Coronary artery (tissue), 2 donors: Measurements from ENCODE around the gene BEND5.

ENCODE experiments used
- DNase-seq: peaks from one replicate; pipeline ENCODE4 v3.0.0-alpha.2; 2017; ENCODE audit warnings: low spot score
- H3K27ac ChIP-seq, 2 donors: fragments of 200-600 bp; sonication (generic); one replicate each; pipeline ENCODE4 v1.5.1; 2016 to 2019
- H3K4me3 ChIP-seq: fragments of 200-600 bp; sonication (generic); 2 replicates; pipeline ENCODE4 v1.5.1; 2016; ENCODE audit warnings: mild to moderate bottlenecking, moderate library complexity
- TF ChIP-seq, protein P1 (sequence below): fragments of 200-600 bp; sonication (generic); IDR thresholded peaks from one replicate; pipeline ENCODE4 v1.5.1; 2019; ENCODE audit warnings: antibody characterized with exemption

The BEND5 gene

DNA sequence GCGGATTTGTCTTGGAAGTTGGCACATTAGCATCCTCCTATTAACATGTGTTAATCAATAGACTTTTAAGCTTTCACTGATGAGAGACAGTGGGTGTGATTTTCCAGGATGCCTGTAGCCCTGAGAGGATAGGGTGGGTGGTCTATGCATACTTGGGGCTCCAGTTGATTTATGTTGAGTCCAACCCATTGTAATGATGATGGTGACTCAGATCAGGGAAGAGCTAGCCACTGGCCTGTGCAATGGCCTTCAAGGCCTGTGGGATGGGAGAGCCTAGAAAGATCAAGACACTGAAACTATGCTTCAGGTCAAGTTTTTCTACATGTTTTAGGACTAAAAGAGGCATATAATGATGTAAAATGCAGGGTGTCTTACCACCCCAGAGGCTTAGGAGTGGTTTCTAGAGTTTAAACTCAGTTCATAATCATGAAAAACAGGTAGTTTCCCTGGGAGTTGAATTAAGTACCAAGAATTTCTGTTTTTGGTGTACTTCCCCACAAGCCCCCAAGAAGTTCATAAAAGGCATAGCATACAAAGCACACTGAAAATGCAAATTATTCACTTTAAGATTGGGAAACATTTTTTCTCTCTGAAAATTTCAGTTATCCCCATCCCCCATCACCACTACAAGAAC, 19.9 kb downstream of the BEND5 start:
- DNase-seq = no peak
- no peak overlapping the region for H3K4me3 ChIP-seq
- H3K27ac ChIP-seq = no peak overlapping the region
- TF ChIP-seq, protein P1, sequence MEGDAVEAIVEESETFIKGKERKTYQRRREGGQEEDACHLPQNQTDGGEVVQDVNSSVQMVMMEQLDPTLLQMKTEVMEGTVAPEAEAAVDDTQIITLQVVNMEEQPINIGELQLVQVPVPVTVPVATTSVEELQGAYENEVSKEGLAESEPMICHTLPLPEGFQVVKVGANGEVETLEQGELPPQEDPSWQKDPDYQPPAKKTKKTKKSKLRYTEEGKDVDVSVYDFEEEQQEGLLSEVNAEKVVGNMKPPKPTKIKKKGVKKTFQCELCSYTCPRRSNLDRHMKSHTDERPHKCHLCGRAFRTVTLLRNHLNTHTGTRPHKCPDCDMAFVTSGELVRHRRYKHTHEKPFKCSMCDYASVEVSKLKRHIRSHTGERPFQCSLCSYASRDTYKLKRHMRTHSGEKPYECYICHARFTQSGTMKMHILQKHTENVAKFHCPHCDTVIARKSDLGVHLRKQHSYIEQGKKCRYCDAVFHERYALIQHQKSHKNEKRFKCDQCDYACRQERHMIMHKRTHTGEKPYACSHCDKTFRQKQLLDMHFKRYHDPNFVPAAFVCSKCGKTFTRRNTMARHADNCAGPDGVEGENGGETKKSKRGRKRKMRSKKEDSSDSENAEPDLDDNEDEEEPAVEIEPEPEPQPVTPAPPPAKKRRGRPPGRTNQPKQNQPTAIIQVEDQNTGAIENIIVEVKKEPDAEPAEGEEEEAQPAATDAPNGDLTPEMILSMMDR = no peak

GRCh38 chr1:48753293-48753692, 23.4 kb downstream of the BEND5 start:
- TF ChIP-seq, protein P1 = no peak
- H3K27ac ChIP-seq = no peak overlapping the region
- DNase-seq = no peak
- H3K4me3 ChIP-seq = no peak overlapping the region

GRCh38 chr1:48750109-48750508, 26.6 kb downstream of the BEND5 start:
- Histone ChIP-seq H3K27ac (no peak overlapping the region), H3K4me3 (no peak overlapping the region)
- TF ChIP-seq, protein P1 = no peak
- no peak for DNase-seq

- Histone ChIP-seq H3K27ac (no peak overlapping the region), H3K4me3 (no peak overlapping the region)
- TF ChIP-seq, protein P1 = no peak
- no peak for DNase-seq
Observed at GRCh38 chr1:48749068-48749467, 27.6 kb downstream of the BEND5 start.

- Histone ChIP-seq H3K4me3 (no peak overlapping the region), H3K27ac (no peak overlapping the region)
- DNase-seq = no peak
- TF ChIP-seq, protein P1 = no peak
Observed at GRCh38 chr1:48746906-48747305, 29.8 kb downstream of the BEND5 start.

- H3K4me3 ChIP-seq = no peak overlapping the region
- DNase-seq = no peak
- TF ChIP-seq, protein P1 = no peak
- no peak overlapping the region for H3K27ac ChIP-seq
Observed at GRCh38 chr1:48744032-48744431, 32.7 kb downstream of the BEND5 start.

- TF ChIP-seq, protein P1 = no peak
- Histone ChIP-seq H3K4me3 (no peak overlapping the region), H3K27ac (no peak overlapping the region)
- no peak for DNase-seq
Observed at GRCh38 chr1:48743480-48743879, 33.2 kb downstream of the BEND5 start.
